GM13977 (cell line): Measurements from ENCODE around the gene ZNF17.
A peak's percentile ranks its signal among the peaks of the same experiment; 100 is the strongest.

Source experiments
- DNase-seq: peaks from one replicate; pipeline ENCODE4 v3.0.0; 2012; ENCODE audit warnings: low spot score
- in situ Hi-C: fragments of 300-500 bp; cut with MboI; formaldehyde crosslinking; loops from one replicate; pipeline ENCODE4 v1.12.0; 2022; ENCODE audit warnings: low sequenced_read_pairs, low pct_unique_long_range_greater_than_20kb, mixed read lengths, inconsistent platforms; ENCODE audit not compliant: unreplicated experiment
- TF ChIP-seq, protein P1 (sequence below): IDR thresholded peaks from 2 replicates; pipeline ENCODE4 v1.5.1; 2012; ENCODE audit warnings: mild to moderate bottlenecking, control low read depth; ENCODE audit not compliant: insufficient read depth; ENCODE audit errors: extremely low read depth, missing control alignments

ZNF17 gene

DNA sequence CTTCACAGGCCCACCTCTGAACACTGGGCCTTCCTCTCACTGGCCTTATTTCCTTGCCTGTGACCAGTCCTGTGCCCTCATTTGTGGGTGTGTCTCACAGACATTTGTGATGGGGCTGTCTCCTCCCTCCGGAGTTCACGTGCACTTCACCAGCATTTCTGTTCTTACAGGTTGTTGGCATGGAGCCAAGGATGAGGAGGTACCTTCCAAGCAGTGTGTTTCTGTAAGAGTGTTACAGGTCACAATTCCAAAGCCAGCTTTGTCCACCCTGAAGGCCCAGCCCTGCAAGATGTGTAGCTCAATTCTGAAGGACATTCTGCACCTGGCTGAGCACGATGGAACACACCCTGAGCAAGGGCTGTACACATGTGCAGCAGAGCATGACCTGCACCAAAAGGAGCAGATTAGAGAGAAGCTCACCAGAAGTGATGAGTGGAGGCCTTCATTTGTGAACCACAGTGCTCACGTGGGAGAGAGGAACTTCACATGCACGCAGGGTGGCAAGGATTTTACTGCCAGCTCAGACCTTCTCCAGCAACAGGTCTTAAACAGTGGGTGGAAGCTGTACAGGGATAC lies 32.2 kb downstream of the ZNF17 start:
- TF ChIP-seq, protein P1, sequence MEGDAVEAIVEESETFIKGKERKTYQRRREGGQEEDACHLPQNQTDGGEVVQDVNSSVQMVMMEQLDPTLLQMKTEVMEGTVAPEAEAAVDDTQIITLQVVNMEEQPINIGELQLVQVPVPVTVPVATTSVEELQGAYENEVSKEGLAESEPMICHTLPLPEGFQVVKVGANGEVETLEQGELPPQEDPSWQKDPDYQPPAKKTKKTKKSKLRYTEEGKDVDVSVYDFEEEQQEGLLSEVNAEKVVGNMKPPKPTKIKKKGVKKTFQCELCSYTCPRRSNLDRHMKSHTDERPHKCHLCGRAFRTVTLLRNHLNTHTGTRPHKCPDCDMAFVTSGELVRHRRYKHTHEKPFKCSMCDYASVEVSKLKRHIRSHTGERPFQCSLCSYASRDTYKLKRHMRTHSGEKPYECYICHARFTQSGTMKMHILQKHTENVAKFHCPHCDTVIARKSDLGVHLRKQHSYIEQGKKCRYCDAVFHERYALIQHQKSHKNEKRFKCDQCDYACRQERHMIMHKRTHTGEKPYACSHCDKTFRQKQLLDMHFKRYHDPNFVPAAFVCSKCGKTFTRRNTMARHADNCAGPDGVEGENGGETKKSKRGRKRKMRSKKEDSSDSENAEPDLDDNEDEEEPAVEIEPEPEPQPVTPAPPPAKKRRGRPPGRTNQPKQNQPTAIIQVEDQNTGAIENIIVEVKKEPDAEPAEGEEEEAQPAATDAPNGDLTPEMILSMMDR: no peak
- no peak for DNase-seq
- in situ Hi-C loops: no loop called here

DNA sequence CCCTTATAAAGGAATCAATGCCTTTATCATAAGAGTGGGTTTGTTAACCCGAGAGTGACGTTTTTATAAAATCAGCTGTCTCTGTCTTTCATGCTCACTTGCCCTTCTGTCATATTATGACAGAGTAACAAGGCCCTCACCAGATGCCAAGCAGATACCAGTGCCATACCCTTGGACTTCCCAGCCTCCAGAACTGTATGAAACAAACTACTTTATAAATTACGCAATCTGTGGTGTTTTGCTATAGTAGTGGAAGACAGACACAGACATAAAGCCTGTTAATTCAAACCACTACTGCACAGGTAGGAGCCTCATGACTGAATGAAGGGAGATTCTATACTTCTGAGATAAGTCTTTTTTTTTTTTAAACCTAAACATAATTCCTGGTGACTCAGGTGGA lies 41.3 kb downstream of the ZNF17 start:
- DNase-seq: no peak
- in situ Hi-C loops: no loop called here
- TF ChIP-seq, protein P1: no peak

DNA sequence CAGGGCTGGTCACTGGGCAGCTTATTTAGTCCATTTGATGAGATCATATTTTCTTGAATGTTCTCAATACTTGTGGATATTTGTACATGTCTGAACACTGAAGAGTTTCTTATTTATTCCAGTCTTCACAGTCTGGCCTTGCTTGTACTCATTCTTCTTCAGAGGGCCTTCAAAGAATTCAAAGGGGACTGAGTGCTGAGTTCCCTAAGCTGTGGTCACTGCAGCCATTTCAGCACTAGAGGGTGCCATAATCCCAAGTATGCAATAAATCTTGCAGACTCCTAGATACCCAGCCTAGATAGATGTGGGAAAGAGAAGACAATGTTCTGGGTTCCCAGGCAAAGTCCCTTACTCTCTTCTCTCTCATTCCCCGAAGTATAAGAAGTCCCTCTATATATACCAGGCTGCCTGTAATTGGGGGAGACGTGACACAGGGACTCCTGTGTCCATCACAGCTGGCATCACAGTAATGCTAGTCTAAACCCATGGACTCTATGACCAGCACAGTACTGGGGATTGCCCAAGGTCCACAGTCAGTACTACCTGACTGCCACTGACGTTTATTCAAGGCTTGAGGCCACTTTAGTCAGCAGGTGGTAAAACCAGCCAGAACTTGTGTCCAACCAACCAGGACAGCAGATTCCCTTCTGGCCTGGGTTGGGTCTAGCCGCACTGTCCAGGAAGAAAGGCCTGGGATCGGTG lies 54.9 kb downstream of the ZNF17 start:
- TF ChIP-seq, protein P1: peak; percentile 69
- peak; percentile 41 for DNase-seq
- in situ Hi-C loops: no loop called here

DNA sequence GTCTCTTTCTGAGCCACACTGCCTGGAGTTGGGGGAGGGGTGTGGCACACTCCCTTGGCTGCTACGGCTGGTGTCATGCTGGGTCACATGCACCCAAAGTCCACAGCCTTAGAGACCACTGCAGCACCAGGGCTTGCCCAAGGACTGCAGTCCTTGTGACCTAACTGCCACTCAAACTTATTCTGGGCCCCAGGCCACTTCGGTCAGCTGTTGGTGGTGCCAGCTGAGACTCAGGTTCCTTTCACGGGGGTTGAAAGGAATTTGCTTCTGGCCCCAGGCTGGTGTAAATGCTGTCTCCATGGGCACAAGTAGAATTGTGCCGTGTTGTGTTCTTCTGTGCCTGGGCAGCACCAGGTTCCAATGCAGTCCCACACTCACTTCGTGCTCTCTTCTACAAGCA lies 55.5 kb downstream of the ZNF17 start:
- TF ChIP-seq, protein P1: no peak
- DNase-seq: no peak
- in situ Hi-C loops: no loop called here
